OCI-LY1 (cell line): ENCODE results near the gene TCL1A.

Experiments
- H2AFZ ChIP-seq: fragments of 200-600 bp; sonication (generic), shearing (Covaris generic); 2 replicates; pipeline ENCODE4 v1.6.0; 2014; ENCODE audit warnings: antibody characterized with exemption, mild to moderate bottlenecking, low read length
- H3F3A ChIP-seq: fragments of 200-600 bp; sonication (generic), shearing (Covaris generic); 2 replicates; pipeline ENCODE4 v1.6.0; 2014; ENCODE audit warnings: mild to moderate bottlenecking, antibody characterized with exemption, low read length, moderate library complexity; ENCODE audit not compliant: insufficient read depth
- H3K27ac ChIP-seq: fragments of 200-600 bp; sonication (generic); 2 replicates; pipeline ENCODE4 v1.5.1; 2014; ENCODE audit warnings: low read length, mixed run types, mild to moderate bottlenecking, low read depth; ENCODE audit not compliant: poor library complexity, severe bottlenecking
- H3K27me3 ChIP-seq: fragments of 200-600 bp; sonication (generic); 2 replicates; pipeline ENCODE4 v1.6.0; 2014; ENCODE audit warnings: antibody characterized with exemption, mild to moderate bottlenecking, low read length, moderate library complexity; ENCODE audit not compliant: insufficient read depth
- H3K36me3 ChIP-seq: fragments of 200-600 bp; sonication (generic); 2 replicates; pipeline ENCODE4 v1.6.1; 2014; ENCODE audit warnings: mild to moderate bottlenecking, antibody characterized with exemption, low read length, moderate library complexity, mixed read lengths; ENCODE audit not compliant: insufficient read depth
- H3K4me1 ChIP-seq: fragments of 200-600 bp; sonication (generic); 2 replicates; pipeline ENCODE4 v1.5.1; 2014; ENCODE audit warnings: mild to moderate bottlenecking, low read length, moderate library complexity; ENCODE audit not compliant: insufficient read depth, severe bottlenecking
- H3K4me2 ChIP-seq: fragments of 200-600 bp; sonication (generic), shearing (Covaris generic); 2 replicates; pipeline ENCODE4 v1.6.1; 2014; ENCODE audit warnings: low read length
- H3K4me3 ChIP-seq: fragments of 200-600 bp; sonication (generic); 2 replicates; pipeline ENCODE4 v1.5.1; 2014; ENCODE audit warnings: low read length, low read depth, mild to moderate bottlenecking, mixed read lengths; ENCODE audit not compliant: poor library complexity, severe bottlenecking
- H3K79me2 ChIP-seq: fragments of 200-600 bp; shearing (Covaris generic); 2 replicates; pipeline ENCODE4 v1.6.1; 2016; ENCODE audit warnings: mixed run types, low read length, mixed read lengths; ENCODE audit not compliant: insufficient read depth
- H3K9ac ChIP-seq: fragments of 200-600 bp; sonication (generic), shearing (Covaris generic); 2 replicates; pipeline ENCODE4 v1.6.1; 2014; ENCODE audit warnings: mild to moderate bottlenecking, low read length, mixed read lengths
- H3K9me2 ChIP-seq: fragments of 200-600 bp; sonication (generic), shearing (Covaris generic); 2 replicates; pipeline ENCODE4 v1.6.1; 2014; ENCODE audit warnings: low read depth, mild to moderate bottlenecking, low read length, mixed read lengths
- H3K9me3 ChIP-seq: fragments of 200-600 bp; shearing (Covaris generic); 2 replicates; pipeline ENCODE4 v1.6.1; 2014; ENCODE audit warnings: low read length, mixed read lengths
- H4K20me1 ChIP-seq: fragments of 200-600 bp; sonication (generic), shearing (Covaris generic); 2 replicates; pipeline ENCODE4 v1.6.0; 2016; ENCODE audit warnings: mild to moderate bottlenecking, low read length; ENCODE audit not compliant: insufficient read depth
- EZH2 ChIP-seq: fragments of 200-600 bp; sonication (generic), shearing (Covaris generic); IDR thresholded peaks from 2 replicates; pipeline ENCODE4 v1.8.0; 2017; ENCODE audit warnings: borderline replicate concordance, mixed run types, mild to moderate bottlenecking, antibody characterized with exemption, low read length, moderate library complexity, mixed read lengths
- TF ChIP-seq, protein P1 (sequence below): fragments of 200-600 bp; sonication (generic), shearing (Covaris generic); IDR thresholded peaks from 2 replicates; pipeline ENCODE4 v1.5.1; 2017; ENCODE audit warnings: mild to moderate bottlenecking, antibody characterized with exemption, low read length, moderate library complexity, mixed read lengths

TCL1A gene

GRCh38 chr14:95711476-95712176 lies 2.3 kb downstream of the TCL1A start:
- H2AFZ ChIP-seq, result no peak overlapping the region
- peaks cover 50% of the 10 kb centered on the region for H3K36me3 ChIP-seq
- H3K4me3 ChIP-seq, result peak overlapping the region; percentile 91
- no peaks in the 10 kb centered on the region for H3K27me3 ChIP-seq
- no peaks in the 10 kb centered on the region for H4K20me1 ChIP-seq
- no peak for TF ChIP-seq EZH2
- TF ChIP-seq, protein P1, sequence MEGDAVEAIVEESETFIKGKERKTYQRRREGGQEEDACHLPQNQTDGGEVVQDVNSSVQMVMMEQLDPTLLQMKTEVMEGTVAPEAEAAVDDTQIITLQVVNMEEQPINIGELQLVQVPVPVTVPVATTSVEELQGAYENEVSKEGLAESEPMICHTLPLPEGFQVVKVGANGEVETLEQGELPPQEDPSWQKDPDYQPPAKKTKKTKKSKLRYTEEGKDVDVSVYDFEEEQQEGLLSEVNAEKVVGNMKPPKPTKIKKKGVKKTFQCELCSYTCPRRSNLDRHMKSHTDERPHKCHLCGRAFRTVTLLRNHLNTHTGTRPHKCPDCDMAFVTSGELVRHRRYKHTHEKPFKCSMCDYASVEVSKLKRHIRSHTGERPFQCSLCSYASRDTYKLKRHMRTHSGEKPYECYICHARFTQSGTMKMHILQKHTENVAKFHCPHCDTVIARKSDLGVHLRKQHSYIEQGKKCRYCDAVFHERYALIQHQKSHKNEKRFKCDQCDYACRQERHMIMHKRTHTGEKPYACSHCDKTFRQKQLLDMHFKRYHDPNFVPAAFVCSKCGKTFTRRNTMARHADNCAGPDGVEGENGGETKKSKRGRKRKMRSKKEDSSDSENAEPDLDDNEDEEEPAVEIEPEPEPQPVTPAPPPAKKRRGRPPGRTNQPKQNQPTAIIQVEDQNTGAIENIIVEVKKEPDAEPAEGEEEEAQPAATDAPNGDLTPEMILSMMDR, result no peak
- H3F3A ChIP-seq, result peaks cover 3% of the 10 kb centered on the region; the same call in 1 of the 2 replicates
- H3K79me2 ChIP-seq, result peaks cover 16% of the 10 kb centered on the region
- peak overlapping the region; percentile 92 for H3K27ac ChIP-seq
- H3K9ac ChIP-seq, result peak overlapping the region; percentile 98
- no peaks in the 10 kb centered on the region for H3K9me2 ChIP-seq
- H3K9me3 ChIP-seq, result no peaks in the 10 kb centered on the region
- peak overlapping the region; percentile 96 for H3K4me2 ChIP-seq
- H3K4me1 ChIP-seq, result peaks cover 67% of the 10 kb centered on the region

GRCh38 chr14:95710106-95710505 lies 3.8 kb downstream of the TCL1A start:
- Histone ChIP-seq H3K9ac (peak overlapping the region; percentile 71; the same call in 1 of the 2 replicates), H2AFZ (no peak overlapping the region), H3K27me3 (no peaks in the 10 kb centered on the region), H3F3A (peaks cover 3% of the 10 kb centered on the region; the same call in 1 of the 2 replicates), H3K9me2 (no peaks in the 10 kb centered on the region), H4K20me1 (no peaks in the 10 kb centered on the region), H3K36me3 (peaks cover 50% of the 10 kb centered on the region), H3K4me3 (peak overlapping the region; percentile 91), H3K79me2 (peaks cover 16% of the 10 kb centered on the region), H3K4me1 (peaks cover 78% of the 10 kb centered on the region), H3K27ac (peak overlapping the region; percentile 92), H3K4me2 (peak overlapping the region; percentile 96), H3K9me3 (no peaks in the 10 kb centered on the region)
- TF ChIP-seq EZH2, result no peak
- TF ChIP-seq, protein P1, result no peak

GRCh38 chr14:95707327-95707726 lies 6.6 kb downstream of the TCL1A start:
- TF ChIP-seq, protein P1, result no peak
- TF ChIP-seq EZH2, result no peak
- Histone ChIP-seq H3K4me1 (peaks cover 93% of the 10 kb centered on the region), H3K9ac (no peak overlapping the region), H2AFZ (no peak overlapping the region), H3F3A (peaks cover 9% of the 10 kb centered on the region; the same call in 1 of the 2 replicates), H4K20me1 (no peaks in the 10 kb centered on the region), H3K4me3 (no peak overlapping the region), H3K27ac (peak overlapping the region; percentile 73), H3K9me3 (no peaks in the 10 kb centered on the region), H3K36me3 (peaks cover 38% of the 10 kb centered on the region), H3K4me2 (peak overlapping the region; percentile 11; the same call in 1 of the 2 replicates), H3K9me2 (no peaks in the 10 kb centered on the region), H3K27me3 (no peaks in the 10 kb centered on the region), H3K79me2 (peaks cover 1% of the 10 kb centered on the region; the same call in 1 of the 2 replicates)
